HEK293 (cell line): ENCODE measurements around the gene GASK1B.
A peak's percentile ranks its signal among the peaks of the same experiment; 100 is the strongest.

ENCODE experiments used
- CTCF ChIA-PET: fragments of 350-600 bp; formaldehyde crosslinking; extraction: SDS; loops from one replicate; lab custom pipeline; 2021; ENCODE audit warnings: antibody characterized with exemption; lab: Yijun Ruan, JAX
- POLR2A ChIA-PET: fragments of 300-600 bp; formaldehyde crosslinking; extraction: SDS; loops from one replicate; lab custom pipeline; 2020; ENCODE audit warnings: antibody characterized with exemption, inconsistent platforms; lab: Yijun Ruan, JAX
- H3K27ac ChIP-seq: fragments of 200-500 bp; sonication (Bioruptor generic); 2 replicates; pipeline ENCODE4 v1.5.1; 2014; ENCODE audit warnings: low read depth, low read length, control low read depth, inconsistent platforms; ENCODE audit errors: extremely low read depth
- H3K36me3 ChIP-seq, 2 experiments: fragments of 200-500 bp in 1 of 2; sonication (Bioruptor generic) in 1 of 2; 1 replicate in 1 of 2; 2 replicates in 1 of 2; pipeline ENCODE4 v1.5.1; 2014 to 2017; ENCODE audit warnings: inconsistent platforms in 2 of 2, low read length in 2 of 2; ENCODE audit not compliant: control insufficient read depth in 2 of 2, insufficient read depth in 1 of 2
- H3K4me1 ChIP-seq: fragments of 200-500 bp; sonication (Bioruptor generic); 2 replicates; pipeline ENCODE4 v1.5.1; 2014; ENCODE audit warnings: mild to moderate bottlenecking, low read length, inconsistent platforms; ENCODE audit not compliant: control insufficient read depth, insufficient read depth
- H3K4me3 ChIP-seq: 2 replicates; pipeline ENCODE4 v1.5.1; 2011; ENCODE audit warnings: low read depth, mild to moderate bottlenecking, control low read depth, low read length, moderate library complexity
- H3K9me3 ChIP-seq: fragments of 200-500 bp; sonication (Bioruptor generic); 2 replicates; pipeline ENCODE4 v1.5.1; 2014; ENCODE audit warnings: low read depth, low read length, inconsistent platforms; ENCODE audit not compliant: control insufficient read depth, insufficient read depth
- KLF7 ChIP-seq: fragments of 450-650 bp; formaldehyde crosslinking; IDR thresholded peaks from 2 replicates; pipeline ENCODE4 v1.5.1; 2016; ENCODE audit warnings: missing biosample characterization, missing genetic modification characterization, borderline replicate concordance
- SETDB1 ChIP-seq: IDR thresholded peaks from one replicate; pipeline ENCODE4 v1.6.1; 2017; ENCODE audit warnings: mild to moderate bottlenecking, low read length, moderate library complexity, mixed read lengths; ENCODE audit not compliant: insufficient read length
- ZNF292 ChIP-seq: fragments of 450-650 bp; formaldehyde crosslinking; IDR thresholded peaks from 2 replicates; pipeline ENCODE4 v1.5.1; 2016; ENCODE audit warnings: low read depth, missing biosample characterization, missing genetic modification characterization, borderline replicate concordance
- ZNF335 ChIP-seq: fragments of 450-650 bp; formaldehyde crosslinking; conservative IDR thresholded peaks from 2 replicates; pipeline ENCODE4 v1.5.1; 2016; ENCODE audit warnings: missing biosample characterization, missing genetic modification characterization
- ZNF423 ChIP-seq: fragments of 450-650 bp; formaldehyde crosslinking; IDR thresholded peaks from 2 replicates; pipeline ENCODE4 v1.5.1; 2016; ENCODE audit warnings: missing biosample characterization, missing genetic modification characterization
- ZNF549 ChIP-seq: fragments of 450-650 bp; IDR thresholded peaks from 2 replicates; pipeline ENCODE4 v1.5.1; 2018; ENCODE audit warnings: missing biosample characterization, missing genetic modification characterization, mild to moderate bottlenecking, inconsistent platforms, moderate library complexity
- ZNF658 ChIP-seq: fragments of 450-650 bp; formaldehyde crosslinking; IDR thresholded peaks from 2 replicates; pipeline ENCODE4; 2016; ENCODE audit warnings: missing biosample characterization, missing genetic modification characterization
- ZNF791 ChIP-seq: fragments of 450-650 bp; formaldehyde crosslinking; IDR thresholded peaks from 2 replicates; pipeline ENCODE4 v1.5.1; 2016; ENCODE audit warnings: missing biosample characterization, missing genetic modification characterization
- TF ChIP-seq, protein P1 (sequence below): fragments of 450-650 bp; formaldehyde crosslinking; IDR thresholded peaks from 2 replicates; pipeline ENCODE4 v1.5.1; 2016; ENCODE audit warnings: missing biosample characterization, missing genetic modification characterization, low read depth
- TF ChIP-seq, protein P2 (sequence below): fragments of 450-650 bp; formaldehyde crosslinking; IDR thresholded peaks from 2 replicates; pipeline ENCODE4 v1.5.1; 2016; ENCODE audit warnings: missing biosample characterization, missing genetic modification characterization
- TF ChIP-seq, protein P3 (sequence below): fragments of 450-650 bp; formaldehyde crosslinking; IDR thresholded peaks from 2 replicates; pipeline ENCODE4 v1.5.1; 2016; ENCODE audit warnings: missing biosample characterization, missing genetic modification characterization, borderline replicate concordance
- TF ChIP-seq, protein P4 (sequence below): fragments of 450-650 bp; formaldehyde crosslinking; IDR thresholded peaks from 2 replicates; pipeline ENCODE4 v1.5.1; 2016; ENCODE audit warnings: missing biosample characterization, missing genetic modification characterization
- TF ChIP-seq, protein P5 (sequence below): fragments of 450-650 bp; formaldehyde crosslinking; IDR thresholded peaks from 2 replicates; pipeline ENCODE4 v1.5.1; 2017; ENCODE audit warnings: missing biosample characterization, missing genetic modification characterization

The GASK1B gene

DNA sequence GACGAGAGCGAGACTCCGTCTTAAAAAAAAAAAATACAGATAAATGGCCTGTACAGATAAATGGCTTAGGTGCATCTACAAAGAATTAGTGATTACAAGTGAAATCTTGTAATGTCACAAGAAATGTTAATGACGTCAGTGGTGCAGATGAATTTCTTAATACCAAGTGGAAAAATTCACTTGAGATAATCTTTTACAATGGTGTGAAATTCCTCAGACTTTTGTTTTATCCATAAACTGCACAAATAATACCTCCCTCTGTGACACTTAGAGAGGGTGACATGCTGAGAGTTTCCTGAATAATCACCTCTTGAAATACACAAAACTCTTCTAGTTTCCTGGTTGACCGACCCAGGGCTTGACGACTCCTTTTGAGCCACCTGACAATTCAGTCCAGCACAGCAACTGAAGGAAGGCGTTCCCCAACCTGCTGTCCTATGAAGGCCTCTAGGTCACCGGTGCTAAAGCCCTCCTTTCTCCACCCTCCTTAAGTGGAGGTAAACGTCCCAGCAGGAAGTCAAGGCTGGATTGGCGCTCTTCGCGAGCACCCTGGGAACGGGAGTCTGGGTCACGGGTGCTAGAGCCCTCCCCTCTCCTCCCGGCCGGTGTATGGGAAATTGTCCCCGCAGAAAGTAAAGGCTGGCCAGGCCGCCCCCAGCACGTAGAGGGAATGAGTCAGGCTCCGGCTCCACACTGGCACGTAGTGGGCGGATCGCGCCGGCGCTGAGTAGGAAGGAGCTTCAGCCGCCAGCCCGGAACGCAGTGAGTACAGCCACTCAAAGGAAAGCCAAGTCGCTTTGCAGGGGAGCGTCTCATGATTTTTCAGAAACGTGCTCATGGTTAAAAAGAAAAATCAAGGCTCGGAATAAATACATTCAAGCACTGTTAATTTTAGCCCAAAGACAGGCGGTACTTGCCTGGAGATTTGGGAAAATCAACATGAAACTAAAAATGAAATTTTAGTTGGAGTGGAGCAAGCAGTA lies 37.3 kb upstream of the GASK1B start, which contains the start of gene TMEM144 (continued):
- TF ChIP-seq, protein P1, sequence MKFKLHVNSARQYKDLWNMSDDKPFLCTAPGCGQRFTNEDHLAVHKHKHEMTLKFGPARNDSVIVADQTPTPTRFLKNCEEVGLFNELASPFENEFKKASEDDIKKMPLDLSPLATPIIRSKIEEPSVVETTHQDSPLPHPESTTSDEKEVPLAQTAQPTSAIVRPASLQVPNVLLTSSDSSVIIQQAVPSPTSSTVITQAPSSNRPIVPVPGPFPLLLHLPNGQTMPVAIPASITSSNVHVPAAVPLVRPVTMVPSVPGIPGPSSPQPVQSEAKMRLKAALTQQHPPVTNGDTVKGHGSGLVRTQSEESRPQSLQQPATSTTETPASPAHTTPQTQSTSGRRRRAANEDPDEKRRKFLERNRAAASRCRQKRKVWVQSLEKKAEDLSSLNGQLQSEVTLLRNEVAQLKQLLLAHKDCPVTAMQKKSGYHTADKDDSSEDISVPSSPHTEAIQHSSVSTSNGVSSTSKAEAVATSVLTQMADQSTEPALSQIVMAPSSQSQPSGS, result peak; percentile 51; the same call in 1 of the 2 replicates

DNA sequence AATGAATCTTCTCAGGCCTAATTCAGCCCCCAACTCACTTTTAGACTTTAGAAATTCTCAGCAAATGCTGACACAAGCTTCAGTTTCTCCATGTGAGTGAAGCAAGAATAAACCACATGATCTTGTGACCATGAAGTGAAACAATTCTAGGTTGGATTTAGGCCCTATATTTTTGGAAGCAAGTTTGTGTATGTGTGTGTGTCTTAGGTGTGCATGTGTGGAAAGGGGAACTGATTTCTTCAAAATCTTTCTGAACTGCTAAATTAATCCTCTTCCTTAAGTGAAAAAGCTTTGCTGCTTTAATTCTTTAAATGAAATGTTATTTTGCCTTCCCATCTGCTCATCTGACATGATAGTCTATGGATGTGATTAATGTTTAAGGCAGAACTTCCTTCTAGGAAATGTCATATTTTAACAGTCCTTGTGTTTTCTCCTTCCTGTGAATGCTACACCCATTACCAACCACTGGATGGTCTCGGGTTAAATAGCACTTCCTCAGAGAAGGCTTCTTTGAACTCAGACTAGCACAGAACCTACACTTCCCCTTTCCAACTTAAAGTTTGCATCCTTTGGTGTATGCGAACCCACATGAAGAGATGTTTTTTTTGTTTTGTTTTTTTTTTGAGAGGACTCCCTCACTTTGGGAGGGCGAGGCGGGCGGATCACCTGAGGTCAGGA lies 36.3 kb upstream of the GASK1B start:
- Histone ChIP-seq H3K4me3 (no peak overlapping the region), H3K27ac (no peak overlapping the region), H3K36me3 (peaks cover 0 to 3% of the 10 kb centered on the region in 2 experiments; a peak in 1 of 3 replicates), H3K9me3 (no peaks in the 10 kb centered on the region), H3K4me1 (peaks cover 5% of the 10 kb centered on the region; the same call in 1 of the 2 replicates)
- TF ChIP-seq ZNF292, result no peak
- no peak for TF ChIP-seq ZNF658
- no peak for TF ChIP-seq ZNF791 (tag by site-specific recombination)
- TF ChIP-seq, protein P2, sequence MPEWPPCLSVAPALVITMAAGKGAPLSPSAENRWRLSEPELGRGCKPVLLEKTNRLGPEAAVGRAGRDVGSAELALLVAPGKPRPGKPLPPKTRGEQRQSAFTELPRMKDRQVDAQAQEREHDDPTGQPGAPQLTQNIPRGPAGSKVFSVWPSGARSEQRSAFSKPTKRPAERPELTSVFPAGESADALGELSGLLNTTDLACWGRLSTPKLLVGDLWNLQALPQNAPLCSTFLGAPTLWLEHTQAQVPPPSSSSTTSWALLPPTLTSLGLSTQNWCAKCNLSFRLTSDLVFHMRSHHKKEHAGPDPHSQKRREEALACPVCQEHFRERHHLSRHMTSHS, result no peak
- no peak for TF ChIP-seq ZNF549 (tag by site-specific recombination)
- TF ChIP-seq, protein P3, sequence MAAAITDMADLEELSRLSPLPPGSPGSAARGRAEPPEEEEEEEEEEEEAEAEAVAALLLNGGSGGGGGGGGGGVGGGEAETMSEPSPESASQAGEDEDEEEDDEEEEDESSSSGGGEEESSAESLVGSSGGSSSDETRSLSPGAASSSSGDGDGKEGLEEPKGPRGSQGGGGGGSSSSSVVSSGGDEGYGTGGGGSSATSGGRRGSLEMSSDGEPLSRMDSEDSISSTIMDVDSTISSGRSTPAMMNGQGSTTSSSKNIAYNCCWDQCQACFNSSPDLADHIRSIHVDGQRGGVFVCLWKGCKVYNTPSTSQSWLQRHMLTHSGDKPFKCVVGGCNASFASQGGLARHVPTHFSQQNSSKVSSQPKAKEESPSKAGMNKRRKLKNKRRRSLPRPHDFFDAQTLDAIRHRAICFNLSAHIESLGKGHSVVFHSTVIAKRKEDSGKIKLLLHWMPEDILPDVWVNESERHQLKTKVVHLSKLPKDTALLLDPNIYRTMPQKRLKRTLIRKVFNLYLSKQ, result no peak
- TF ChIP-seq ZNF423 (tag by site-specific recombination), result no peak
- ChIA-PET POLR2A (no interaction called here), CTCF (interaction anchor here (0.9 kb wide), 1 partner anchor 15 kb away, joined by 3 read pairs; no protein-coding TSS in a partner anchor)

DNA sequence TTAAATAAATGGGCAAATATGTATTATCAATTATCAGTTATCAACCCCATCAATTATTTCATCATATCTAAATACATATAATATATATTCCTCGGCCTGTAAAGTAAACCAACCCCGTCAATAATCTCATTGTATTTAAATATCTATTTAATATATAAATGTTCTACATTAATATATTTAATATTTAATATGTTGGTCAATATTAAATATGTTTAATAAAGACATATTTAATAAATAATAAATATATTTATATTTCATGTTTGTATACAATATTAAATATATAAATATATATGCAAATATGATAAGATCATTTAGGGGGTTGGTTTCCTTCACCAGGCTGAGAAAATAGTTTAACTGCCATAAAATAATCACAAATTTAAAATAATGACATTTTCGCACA lies 31.1 kb upstream of the GASK1B start:
- Histone ChIP-seq H3K9me3 (no peaks in the 10 kb centered on the region), H3K4me3 (no peak overlapping the region), H3K27ac (no peak overlapping the region), H3K4me1 (no peaks in the 10 kb centered on the region), H3K36me3 (no peaks in the 10 kb centered on the region)
- ChIA-PET POLR2A (no interaction called here), CTCF (no interaction called here)
- no peak for TF ChIP-seq ZNF335 (tag by site-specific recombination)
- no peak for TF ChIP-seq KLF7 (tag by site-specific recombination)
- TF ChIP-seq, protein P4, sequence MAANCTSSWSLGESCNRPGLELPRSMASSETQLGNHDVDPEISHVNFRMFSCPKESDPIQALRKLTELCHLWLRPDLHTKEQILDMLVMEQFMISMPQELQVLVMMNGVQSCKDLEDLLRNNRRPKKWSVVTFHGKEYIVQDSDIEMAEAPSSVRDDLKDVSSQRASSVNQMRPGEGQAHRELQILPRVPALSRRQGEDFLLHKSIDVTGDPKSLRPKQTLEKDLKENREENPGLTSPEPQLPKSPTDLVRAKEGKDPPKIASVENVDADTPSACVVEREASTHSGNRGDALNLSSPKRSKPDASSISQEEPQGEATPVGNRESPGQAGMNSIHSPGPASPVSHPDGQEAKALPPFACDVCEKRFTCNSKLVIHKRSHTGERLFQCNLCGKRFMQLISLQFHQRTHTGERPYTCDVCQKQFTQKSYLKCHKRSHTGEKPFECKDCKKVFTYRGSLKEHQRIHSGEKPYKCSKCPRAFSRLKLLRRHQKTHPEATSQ (tag by site-specific recombination), result no peak
- TF ChIP-seq SETDB1, result no peak
- TF ChIP-seq, protein P5, sequence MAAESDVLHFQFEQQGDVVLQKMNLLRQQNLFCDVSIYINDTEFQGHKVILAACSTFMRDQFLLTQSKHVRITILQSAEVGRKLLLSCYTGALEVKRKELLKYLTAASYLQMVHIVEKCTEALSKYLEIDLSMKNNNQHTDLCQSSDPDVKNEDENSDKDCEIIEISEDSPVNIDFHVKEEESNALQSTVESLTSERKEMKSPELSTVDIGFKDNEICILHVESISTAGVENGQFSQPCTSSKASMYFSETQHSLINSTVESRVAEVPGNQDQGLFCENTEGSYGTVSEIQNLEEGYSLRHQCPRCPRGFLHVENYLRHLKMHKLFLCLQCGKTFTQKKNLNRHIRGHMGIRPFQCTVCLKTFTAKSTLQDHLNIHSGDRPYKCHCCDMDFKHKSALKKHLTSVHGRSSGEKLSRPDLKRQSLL (tag by site-specific recombination), result no peak
